ENCODE results near the gene CPNE6.

CPNE6 gene

DNA sequence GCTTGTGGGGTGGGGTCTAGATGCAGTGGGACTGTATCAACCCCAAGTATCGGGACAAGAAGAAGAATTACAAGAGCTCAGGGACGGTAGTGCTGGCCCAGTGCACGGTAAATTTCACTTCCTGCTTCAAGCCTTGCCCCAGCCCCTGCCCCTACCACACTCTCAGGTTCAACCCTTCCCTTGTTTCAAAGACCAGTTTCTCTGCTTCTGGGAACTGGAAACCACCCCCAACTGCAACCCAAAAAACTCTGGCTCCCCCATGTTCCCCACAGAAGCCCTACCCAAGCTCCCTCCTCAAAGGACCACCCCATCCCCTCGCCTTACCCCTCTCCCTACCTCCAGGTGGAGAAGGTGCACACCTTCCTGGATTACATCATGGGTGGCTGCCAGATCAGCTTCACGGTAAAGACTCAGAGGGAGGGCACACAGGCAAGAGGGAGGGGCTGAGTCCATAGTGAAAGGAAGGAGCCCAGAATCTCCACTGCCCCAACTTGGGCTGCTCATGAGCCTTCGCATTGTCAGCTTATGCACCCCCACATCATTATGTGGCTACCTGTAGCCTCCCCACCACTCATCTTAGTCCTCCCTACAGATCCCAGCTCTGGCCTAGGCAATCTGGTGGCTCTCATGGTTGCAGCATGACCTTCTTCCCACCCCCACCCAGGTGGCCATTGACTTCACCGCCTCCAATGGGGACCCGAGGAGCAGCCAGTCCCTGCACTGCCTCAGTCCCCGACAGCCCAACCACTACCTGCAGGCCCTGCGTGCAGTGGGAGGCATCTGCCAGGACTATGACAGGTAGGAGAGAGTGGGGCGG lies 4.3 kb downstream of the CPNE6 start:
- DNase-seq (ENCODE audit: insufficient read length) (peak; percentile 57), FAIRE-seq (no peak)
- TF ChIP-seq POLR2A (IDR thresholded peaks at IDR 0.05; ENCODE audit: low read depth, low read length) (no peak), POLR2AphosphoS5 (IDR thresholded peaks at IDR 0.05; ENCODE audit: low read depth, low read length) (no peak), TAF1 (IDR thresholded peaks at IDR 0.05; ENCODE audit: borderline replicate concordance, low read depth, low read length) (no peak)

DNA sequence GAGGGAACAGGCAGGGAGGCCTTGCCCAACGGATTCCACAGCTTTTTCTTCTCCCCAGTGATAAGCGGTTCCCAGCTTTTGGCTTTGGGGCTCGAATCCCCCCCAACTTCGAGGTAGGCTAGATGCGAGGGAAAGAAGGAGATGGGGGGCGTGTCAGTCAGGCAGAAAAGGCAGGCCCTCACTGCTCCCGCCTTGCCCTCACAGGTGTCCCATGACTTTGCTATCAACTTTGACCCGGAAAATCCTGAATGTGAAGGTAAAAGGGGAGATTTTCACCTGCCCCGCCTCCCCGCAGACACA lies 4.9 kb downstream of the CPNE6 start:
- no peak for TF ChIP-seq POLR2A (IDR thresholded peaks at IDR 0.05; ENCODE audit: low read depth, low read length)
- no peak for TF ChIP-seq POLR2AphosphoS5 (IDR thresholded peaks at IDR 0.05; ENCODE audit: low read depth, low read length)
- no peak for TF ChIP-seq TAF1 (IDR thresholded peaks at IDR 0.05; ENCODE audit: borderline replicate concordance, low read depth, low read length)
- DNase-seq (ENCODE audit: insufficient read length) (no peak), FAIRE-seq (no peak)

DNA sequence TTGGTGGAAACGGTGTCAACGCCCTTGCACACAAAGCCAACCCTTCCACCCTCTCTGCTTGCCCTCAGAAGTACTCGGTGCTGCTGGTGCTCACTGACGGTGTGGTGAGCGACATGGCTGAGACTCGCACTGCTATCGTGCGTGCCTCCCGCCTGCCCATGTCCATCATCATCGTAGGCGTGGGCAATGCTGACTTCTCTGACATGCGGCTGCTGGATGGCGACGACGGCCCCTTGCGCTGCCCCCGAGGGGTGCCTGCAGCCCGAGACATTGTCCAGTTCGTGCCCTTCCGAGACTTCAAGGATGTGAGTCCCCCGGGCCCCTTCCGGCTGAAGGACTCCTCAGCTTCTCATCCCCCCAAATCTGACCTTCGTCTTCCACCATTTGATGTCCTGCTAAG lies 5.7 kb downstream of the CPNE6 start:
- DNase-seq (ENCODE audit: insufficient read length) = no peak
- no peak for FAIRE-seq
- no peak for TF ChIP-seq POLR2A (IDR thresholded peaks at IDR 0.05; ENCODE audit: low read depth, low read length)

DNA sequence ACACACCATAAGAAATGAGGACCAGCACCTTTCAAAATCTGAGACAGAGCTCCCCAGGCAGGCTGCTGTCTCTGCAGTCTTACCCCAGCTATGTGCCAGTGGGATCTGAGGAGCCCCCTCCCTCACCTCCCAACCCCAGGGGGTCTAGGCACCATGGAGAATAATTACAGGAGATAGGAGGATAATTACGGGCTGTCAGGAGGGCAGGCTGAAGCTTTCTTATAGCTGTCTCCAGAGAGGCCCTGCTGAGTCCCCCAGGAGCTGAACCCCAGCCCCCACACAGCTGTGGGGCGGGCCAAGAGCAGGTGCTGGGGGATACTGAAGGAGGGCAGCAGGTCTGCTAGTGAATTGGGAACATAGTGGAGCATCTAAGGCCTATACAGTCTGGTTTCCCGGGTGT lies 6.8 kb downstream of the CPNE6 start:
- FAIRE-seq = no peak
- no peak for DNase-seq (ENCODE audit: insufficient read length)
- TF ChIP-seq POLR2AphosphoS5 (IDR thresholded peaks at IDR 0.05; ENCODE audit: low read depth, low read length) (no peak), TAF1 (IDR thresholded peaks at IDR 0.05; ENCODE audit: borderline replicate concordance, low read depth, low read length) (no peak), POLR2A (IDR thresholded peaks at IDR 0.05; ENCODE audit: low read depth, low read length) (no peak)

DNA sequence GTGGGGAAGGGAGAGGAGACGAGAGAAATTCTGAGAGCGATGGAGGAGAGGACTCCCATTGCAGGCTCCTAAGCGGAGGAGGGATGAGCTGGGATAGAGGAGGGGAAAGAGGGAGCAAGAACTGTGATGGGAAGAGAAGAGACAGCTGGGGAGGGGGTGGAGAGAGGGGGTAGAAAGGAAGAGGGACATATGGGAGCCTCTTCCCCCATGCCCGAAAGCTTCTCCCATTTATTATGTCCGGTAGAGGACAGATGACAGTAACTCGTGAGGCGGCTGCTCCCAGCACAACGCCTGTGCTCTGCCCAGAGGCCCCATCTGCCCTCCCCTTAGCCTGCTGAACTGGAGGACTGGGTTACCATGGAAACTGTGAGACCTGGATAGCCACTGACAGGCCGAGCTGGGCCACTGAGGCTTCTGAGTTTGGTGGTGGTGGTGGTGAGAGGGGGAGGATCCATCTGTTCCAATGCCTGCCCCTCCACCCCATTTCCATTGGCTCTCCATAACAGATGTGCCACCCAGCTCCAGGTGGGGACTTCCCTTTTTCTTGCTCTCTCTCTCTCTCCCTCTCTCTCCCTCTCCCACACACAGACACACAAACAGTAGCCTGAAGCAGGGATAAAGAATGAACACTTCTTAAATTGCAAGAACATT lies 8.3 kb downstream of the CPNE6 start:
- no peak for FAIRE-seq
- TF ChIP-seq POLR2AphosphoS5 (IDR thresholded peaks at IDR 0.05; ENCODE audit: low read depth, low read length) (no peak), POLR2A (IDR thresholded peaks at IDR 0.05; ENCODE audit: low read depth, low read length) (no peak), TAF1 (IDR thresholded peaks at IDR 0.05; ENCODE audit: borderline replicate concordance, low read depth, low read length) (no peak)
- DNase-seq (ENCODE audit: insufficient read length) = no peak

DNA sequence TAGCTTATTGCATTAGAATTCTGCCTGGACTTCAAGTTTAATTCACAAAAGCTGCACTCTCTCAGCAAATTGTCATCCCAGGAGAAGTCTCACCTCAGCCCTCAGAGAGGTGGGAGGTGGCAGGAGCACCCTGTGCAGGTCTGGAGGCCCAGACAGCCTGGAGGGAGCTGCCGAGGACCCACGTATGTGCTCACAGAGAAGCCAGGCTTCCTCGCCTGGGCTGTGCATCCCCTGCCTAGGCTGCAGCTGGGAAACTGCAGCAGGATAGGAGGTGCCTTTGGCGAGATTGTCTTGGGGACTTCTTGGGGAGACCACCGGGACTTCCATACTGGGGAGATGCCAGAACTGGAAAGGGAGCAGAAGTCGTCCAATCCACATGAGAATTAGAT lies 8.8 kb downstream of the CPNE6 start:
- DNase-seq (ENCODE audit: insufficient read length) = no peak
- TF ChIP-seq POLR2A (IDR thresholded peaks at IDR 0.05; ENCODE audit: low read depth, low read length) = no peak
- no peak for TF ChIP-seq POLR2AphosphoS5 (IDR thresholded peaks at IDR 0.05; ENCODE audit: low read depth, low read length)
- TF ChIP-seq TAF1 (IDR thresholded peaks at IDR 0.05; ENCODE audit: borderline replicate concordance, low read depth, low read length) = no peak
- no peak for FAIRE-seq

DNA sequence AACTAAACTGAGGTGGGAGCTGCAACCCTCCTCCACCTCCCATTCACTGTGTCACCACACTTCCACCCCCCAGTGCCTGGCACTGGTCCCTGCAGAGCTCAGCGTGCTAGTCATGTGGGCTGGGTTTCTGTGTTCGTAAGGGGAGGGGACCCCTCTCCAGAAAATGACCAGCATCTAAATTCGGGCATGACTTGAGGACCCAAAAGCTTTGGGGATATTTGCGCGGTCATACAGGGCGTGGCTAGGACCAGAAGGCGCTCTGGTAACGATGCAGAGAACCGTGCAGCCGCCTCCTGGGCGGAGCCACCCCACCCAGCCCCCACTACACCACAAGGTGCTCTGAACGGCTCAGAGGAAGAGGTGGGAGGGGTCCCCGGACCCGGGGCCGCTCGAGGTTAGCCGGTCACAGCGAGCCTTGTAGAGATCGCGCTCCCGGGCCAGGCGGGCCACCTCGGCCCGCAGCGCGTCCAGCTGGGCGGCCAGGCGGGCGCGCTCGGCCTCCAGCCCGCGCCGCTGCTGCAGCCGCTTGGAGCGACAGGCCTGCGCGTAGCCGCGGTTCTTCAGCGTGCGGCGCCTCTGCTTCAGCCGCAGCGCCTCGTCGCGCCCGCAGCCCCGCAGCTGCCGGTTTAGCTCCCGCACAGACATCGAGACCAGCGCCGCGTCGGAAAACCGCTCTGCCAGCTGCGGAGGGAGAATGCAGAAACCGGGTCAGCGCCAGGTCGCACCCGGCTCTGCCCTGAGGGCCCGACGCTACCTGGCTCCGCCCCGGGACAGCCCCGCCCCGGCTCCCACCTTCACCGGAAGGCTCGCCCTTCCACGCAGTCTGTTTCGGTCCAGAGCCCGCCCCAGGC lies 9.8 kb downstream of the CPNE6 start:
- FAIRE-seq (peak; percentile 91), DNase-seq (ENCODE audit: insufficient read length) (peak; percentile 91)

DNA sequence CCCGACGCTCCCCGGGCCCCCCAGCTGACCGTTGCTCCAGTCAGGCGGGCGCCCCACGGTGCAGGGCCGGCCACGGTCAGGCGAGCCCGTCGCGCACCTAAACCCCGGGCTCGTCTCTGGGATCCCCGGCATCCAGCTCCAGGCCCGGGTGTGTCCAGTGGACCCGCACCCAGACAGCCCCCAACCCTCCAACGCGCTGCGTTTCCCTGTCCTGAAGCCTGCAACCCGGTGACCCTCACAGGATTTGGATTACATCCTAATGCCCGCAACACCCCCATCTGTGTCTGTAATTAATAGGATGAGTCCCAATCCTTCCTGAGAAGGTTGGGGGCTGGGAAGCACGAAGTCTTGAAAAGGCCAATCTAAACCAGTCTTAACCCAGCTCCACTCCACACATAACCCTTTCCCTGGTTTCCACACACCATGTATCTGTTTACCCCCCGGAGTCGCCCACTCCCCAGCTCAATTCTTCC lies 10.4 kb downstream of the CPNE6 start:
- no peak for DNase-seq (ENCODE audit: insufficient read length)
- TF ChIP-seq POLR2AphosphoS5 (IDR thresholded peaks at IDR 0.05; ENCODE audit: low read depth, low read length) = 0 out of 2 replicates have a peak, but pooled peaks have one; percentile 2
- TF ChIP-seq TAF1 (IDR thresholded peaks at IDR 0.05; ENCODE audit: borderline replicate concordance, low read depth, low read length) = no peak
- TF ChIP-seq POLR2A (IDR thresholded peaks at IDR 0.05; ENCODE audit: low read depth, low read length) = no peak
- FAIRE-seq = no peak

More for the DNA sequence above, 9.8 kb downstream of the CPNE6 start:
- TF ChIP-seq POLR2A (IDR thresholded peaks at IDR 0.05; ENCODE audit: low read depth, low read length) (0 out of 2 replicates have a peak, but pooled peaks have one; percentile 25), POLR2AphosphoS5 (IDR thresholded peaks at IDR 0.05; ENCODE audit: low read depth, low read length) (peak; percentile 43; the same call in 1 of the 2 replicates), TAF1 (IDR thresholded peaks at IDR 0.05; ENCODE audit: borderline replicate concordance, low read depth, low read length) (no peak)

DNA sequence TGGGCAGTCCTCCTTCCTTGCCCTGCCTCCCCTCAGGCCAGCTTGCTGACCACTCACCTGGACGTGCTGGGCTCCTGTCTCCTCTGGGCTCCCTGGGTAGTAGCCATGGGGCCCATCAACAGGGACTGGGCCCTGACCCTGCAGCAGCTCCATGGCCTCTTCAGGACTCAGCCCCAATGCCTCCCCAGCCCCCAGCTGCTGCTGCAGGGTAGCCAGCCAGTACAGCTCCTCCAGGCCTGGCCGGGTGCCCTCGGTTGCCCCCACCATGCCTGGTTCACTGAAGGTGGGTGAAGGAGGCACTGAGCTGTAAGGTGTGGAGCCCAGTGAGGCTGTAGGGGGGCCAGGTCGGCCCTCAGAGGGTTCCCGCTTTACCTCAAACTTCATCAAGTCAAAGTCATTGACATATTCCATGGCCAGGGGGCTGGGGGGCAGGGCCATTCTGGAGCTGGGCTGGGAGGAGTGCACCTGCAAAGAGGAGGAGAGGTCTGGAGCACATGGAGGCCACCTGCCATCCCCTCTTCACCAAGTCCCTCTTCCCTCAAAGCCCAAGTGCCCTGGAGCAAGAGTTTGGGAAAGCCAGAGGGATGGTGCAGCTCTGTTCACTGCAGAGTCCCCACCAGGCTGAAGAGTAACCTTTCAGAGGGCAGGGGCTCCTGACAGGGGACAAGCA lies 11.2 kb downstream of the CPNE6 start:
- FAIRE-seq (no peak), DNase-seq (ENCODE audit: insufficient read length) (no peak)
- TF ChIP-seq POLR2AphosphoS5 (IDR thresholded peaks at IDR 0.05; ENCODE audit: low read depth, low read length) = no peak
- no peak for TF ChIP-seq POLR2A (IDR thresholded peaks at IDR 0.05; ENCODE audit: low read depth, low read length)
- no peak for TF ChIP-seq TAF1 (IDR thresholded peaks at IDR 0.05; ENCODE audit: borderline replicate concordance, low read depth, low read length)

DNA sequence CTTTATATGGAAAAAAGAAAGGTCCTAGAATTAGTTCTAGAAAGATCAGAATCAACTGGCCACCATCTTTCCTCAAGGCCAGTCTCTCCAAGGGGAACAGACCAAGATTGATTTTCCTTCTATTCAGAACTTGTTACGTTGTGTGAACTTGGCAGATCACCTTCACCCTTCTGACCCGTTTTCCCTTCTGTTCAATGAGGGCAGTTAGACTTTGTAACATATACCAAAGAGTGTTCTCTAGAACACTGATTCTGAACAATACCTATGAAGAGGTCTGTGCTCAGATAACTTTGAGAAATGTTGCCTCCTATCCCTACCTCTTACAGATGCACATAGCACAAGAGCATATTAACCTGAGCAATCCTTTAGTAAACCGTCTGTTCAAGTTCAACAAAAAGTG lies 12.1 kb downstream of the CPNE6 start:
- FAIRE-seq = no peak
- no peak for TF ChIP-seq POLR2AphosphoS5 (IDR thresholded peaks at IDR 0.05; ENCODE audit: low read depth, low read length)
- no peak for TF ChIP-seq TAF1 (IDR thresholded peaks at IDR 0.05; ENCODE audit: borderline replicate concordance, low read depth, low read length)
- TF ChIP-seq POLR2A (IDR thresholded peaks at IDR 0.05; ENCODE audit: low read depth, low read length) = no peak

DNA sequence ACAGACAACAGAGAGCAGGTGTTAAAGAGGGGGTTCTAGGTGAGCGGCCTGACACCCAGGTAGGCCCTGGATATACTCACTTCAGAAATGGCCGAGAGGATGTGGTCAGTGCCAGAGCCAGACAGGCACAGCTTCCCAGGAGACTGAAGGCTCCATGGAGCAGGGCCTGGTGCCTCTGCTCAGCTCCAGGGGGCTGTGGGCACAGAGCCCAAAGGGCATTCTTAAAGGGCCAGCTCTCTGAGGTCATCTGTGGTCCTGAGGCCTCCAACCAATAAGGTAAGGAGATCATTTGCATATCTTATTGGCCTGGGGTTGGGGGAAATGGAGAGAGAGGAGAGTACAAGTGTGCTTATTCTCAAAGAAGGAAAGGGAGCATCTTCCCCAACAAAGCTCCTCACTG lies 13.1 kb downstream of the CPNE6 start:
- TF ChIP-seq POLR2A (IDR thresholded peaks at IDR 0.05; ENCODE audit: low read depth, low read length) = no peak
- no peak for TF ChIP-seq TAF1 (IDR thresholded peaks at IDR 0.05; ENCODE audit: borderline replicate concordance, low read depth, low read length)
- TF ChIP-seq POLR2AphosphoS5 (IDR thresholded peaks at IDR 0.05; ENCODE audit: low read depth, low read length) = no peak
- FAIRE-seq = no peak
- no peak for DNase-seq (ENCODE audit: insufficient read length)

More for the DNA sequence above, 12.1 kb downstream of the CPNE6 start:
- DNase-seq (ENCODE audit: insufficient read length) = no peak

Data from GM12892 (cell line).